ENCODE results near the gene MRPL22.
"Not testable (repeated sequence)": the region's sequence is repeated elsewhere in the genome, so short reads cannot be mapped to it uniquely, and the experiment has no call there.

MRPL22 gene

DNA sequence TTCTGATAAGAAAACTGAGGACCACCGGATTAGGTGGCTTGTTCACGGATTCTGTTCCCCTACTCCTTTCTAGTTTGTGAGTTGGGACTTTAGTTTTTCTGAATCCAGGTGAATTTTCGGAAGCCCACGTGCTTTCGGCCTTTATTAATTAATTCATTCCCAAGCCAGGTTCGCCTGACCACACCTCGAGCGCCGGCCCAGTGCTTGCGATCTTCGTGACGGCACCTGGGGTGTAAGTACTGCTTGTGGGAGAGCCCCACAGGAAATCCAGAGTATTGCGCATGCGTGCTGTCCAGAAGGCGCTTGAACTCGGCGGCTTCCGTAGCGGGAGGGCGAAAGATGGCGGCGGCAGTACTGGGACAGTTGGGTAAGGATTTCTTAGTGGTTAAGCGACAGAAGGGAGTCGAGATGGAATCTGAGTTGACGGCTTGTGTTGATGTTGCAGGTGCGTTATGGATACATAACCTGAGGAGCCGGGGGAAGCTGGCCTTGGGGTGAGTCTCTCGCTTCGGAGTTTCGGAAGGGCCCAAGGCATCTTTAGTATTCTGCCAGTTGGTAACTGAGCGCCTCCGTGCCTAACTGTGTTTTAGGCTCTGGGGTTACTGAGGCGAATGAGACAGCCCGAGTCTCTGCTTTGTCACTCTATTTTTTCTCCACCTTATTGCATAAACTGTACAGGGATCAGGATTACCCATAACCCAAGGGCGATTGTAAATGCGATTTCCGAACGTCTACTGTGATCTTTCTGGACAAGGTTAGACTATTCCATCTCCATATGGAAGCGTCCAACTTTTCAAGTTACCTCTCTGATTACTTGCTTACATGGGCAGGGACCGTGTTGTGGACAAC lies at the start of gene MRPL22:
MRPL22 (plus strand) TSS at position 302 of the 849 bp plus-strand sequence; CDS start at position 340, 38 bp downstream.
- peak; percentile 94 for DNase-seq

DNA sequence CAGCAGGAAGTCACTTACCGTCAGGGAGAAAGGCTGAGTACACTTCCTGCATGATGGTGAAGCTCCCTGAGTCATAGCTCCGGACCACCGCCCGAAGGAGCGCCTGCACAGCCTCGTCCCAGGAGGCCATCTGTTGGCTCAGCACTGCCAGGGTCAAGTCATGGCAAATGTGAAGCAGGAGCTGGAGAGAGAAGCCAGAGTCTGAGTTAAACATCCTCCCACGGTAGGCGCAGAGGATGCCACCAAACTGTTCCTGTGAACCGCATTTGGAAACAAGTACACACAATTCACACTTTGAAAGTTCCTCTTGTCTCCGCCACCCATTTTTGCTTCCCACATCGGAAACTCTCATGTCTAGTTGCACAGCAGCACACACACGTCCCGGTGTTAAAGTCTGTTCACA lies 48.5 kb upstream of the MRPL22 start:
- DNase-seq, result no peak

DNA sequence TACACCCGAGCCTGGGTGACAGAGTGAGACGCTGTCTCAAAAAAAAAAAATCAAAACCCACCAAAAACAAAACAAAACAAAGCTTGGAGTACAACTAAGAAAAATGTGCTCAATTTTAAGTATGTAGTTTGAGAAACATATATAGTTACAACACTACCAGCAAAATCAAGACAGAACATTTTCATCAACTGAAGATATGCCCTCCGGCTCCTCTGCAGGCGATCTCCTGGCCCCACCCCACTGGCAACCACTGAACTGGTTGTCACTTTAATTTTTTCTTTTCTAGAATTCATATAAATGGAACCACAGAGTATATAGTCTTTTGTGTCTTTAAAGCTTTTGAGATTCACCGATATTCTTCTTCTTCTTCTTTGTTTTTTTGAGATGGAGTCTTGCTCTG lies 47.5 kb upstream of the MRPL22 start:
- DNase-seq, result no peak

DNA sequence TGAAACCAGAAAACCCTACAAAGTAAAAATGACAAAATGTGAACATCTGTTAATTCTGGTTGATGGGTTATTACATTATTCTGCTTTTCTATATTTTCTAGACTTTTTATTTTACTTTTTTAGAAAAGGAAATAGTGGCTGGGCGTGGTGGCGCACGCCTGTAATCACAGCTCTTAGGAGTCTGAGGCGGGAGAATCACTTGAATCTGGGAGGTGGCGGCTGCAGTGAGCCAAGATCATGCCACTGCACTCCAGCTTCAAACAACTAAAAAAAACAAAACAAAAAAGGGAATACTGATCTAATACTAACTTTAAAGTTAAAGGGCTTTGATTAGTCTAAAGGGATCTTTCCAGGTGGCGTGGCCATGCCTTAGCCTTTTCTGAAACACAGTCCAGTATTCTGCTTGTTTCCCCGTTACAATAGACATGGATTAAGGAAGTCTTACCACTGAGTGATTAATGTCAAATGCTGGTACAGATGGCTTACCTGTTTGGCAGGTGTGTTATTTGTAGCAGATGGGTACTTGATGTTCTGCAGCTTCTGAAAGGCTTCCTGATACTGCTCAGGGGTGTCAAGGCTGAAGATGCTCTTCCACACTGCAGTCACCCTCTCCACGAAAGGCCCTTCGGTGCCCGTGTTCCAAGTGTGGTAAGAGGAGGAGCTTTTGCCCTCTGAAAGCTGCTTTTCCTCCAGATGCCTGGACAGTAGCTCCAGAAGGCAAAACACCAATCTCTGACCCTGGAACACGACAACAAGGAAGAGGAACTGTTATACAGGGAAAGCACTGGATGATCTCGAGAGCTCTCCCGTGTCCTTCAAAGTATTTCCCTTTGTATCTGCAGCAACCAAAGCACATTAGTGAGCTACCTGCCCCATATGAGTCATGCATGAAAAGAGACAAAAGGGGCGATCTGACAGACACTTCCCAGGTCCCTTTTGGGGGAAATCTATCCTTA lies 45.0 kb upstream of the MRPL22 start:
- no peak for DNase-seq

DNA sequence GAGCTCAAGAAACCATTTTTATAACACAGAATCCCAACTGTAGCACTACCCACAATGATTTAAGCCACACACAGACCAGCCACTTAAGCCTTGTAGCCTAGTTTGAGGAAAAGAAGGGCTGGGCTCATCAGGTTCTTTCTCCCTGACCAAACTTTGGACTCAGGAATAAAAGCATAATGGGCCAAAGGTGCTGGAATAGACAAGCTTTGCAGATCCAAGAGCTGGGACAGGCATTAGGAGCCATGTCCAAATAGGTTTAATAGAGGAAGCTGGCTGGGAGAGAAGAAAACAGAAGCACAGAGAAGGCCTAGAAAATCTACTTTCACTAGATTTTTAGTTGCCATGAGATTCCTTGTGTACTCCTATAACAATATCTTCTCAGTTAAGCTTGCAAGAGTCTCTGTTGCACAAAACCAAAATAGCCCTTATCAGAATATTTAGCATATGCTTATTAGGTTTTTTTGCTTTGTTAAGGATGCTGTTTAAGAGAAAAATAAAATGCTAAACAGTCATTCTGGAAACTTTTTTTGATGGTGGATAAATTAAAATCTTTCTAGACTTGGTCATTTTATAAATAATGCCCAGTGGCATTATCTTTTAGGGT lies 44.2 kb upstream of the MRPL22 start:
- no peak for DNase-seq

DNA sequence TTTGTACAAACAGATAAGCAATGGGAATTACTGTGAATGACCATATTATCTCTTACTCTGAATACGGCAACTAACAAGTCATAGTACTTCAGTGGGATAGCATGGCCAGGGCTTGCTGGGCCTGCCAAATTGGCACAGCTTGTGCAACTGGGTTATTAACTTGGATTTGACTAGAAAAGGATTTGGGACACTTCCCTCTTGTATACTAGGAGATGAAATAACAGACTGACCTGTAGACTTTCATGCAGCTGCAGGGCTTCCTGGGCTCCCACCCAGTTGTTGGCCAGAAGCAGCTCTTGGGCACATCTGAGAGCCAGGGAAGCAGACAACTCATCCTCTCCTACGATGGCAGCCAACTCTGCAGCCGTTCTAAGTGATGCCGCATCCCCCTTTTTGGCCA lies 42.7 kb upstream of the MRPL22 start:
- DNase-seq, result no peak

DNA sequence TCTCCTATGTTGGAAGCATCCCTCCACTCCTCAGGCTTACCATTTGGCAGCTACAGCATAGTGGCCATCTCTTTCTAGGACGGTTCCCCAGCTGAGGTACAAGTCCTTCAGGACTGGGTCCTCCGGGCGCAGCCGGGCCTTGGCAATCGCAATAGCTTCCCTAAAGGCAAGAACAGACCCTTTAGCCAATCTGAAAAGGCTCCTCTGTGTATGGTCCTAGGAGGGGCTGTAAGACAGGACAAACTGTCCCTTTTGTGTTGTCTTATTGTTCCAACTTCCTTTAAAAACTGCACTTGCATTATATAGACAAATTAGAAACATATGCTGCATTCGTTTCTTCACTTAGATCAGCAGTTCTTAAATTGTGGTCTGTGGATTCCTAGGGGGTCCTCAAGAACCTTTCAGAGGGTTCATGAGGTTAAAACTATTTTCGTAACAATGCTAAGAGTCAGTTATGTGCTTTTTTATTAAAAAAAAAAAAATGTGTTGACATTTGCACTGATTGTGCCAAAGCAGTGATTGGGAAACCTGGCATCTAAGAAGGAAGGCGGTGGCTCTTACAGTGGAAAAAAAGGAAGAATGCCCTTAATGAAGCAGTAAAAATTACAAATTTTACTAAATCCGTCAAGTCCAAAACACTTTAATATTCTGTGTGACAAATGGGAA lies 41.6 kb upstream of the MRPL22 start:
- DNase-seq, result no peak

DNA sequence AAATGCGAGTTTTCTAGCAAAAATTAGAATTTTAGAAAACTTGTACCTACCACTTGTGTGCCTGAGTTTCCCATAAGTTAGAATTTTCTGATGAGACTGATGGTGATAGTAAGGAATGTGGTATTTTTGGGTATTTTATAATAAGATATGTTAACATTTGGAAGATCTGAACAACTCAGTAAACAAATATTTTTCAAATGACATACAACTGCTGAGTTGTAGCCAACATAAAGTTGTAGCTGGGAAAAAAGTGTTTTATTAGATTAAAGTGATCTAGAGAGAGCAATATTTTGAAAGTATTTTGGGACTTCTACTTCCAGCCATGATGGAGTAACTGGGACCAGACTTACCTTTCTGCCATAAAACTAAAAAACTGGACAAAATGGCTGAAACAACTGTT lies 40.8 kb upstream of the MRPL22 start:
- DNase-seq, result no peak

DNA sequence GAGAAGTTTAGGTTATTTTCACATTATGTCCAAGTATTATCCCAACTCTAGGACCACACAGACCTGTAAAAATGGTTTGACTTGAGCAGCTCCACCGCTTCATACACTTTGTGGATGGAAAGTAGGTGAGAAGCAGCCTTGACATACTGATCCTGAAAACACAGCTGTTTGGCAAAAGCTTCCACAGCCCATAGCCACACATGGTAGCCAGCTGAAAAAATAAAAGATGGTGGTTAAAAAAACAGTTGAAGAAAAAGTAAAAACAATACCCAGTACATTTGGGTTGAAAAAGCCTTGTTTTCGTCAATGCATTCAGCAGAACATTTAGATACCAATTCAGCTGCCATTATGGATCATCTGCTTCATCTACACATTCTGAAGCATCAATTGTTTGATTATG lies 39.6 kb upstream of the MRPL22 start:
- DNase-seq, result no peak

DNA sequence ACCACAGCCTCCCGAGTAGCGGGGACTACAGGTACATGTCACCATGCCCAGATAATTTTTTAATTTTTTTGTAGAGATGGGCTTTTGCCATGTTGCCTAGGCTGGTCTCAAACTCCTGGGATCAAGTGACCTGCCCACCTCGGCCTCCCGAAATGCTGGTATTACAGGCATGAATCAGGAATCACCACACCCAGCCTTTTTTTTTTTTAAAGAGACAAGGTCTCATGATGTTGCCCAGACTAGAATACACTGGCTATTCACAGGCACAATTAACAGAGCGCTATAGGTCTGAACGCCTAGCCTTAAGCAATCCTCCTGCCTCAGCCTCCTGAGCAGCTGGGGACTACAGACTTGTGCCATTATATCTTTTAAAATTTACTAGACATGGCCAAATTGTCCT lies 39.0 kb upstream of the MRPL22 start:
- DNase-seq, result no peak

DNA sequence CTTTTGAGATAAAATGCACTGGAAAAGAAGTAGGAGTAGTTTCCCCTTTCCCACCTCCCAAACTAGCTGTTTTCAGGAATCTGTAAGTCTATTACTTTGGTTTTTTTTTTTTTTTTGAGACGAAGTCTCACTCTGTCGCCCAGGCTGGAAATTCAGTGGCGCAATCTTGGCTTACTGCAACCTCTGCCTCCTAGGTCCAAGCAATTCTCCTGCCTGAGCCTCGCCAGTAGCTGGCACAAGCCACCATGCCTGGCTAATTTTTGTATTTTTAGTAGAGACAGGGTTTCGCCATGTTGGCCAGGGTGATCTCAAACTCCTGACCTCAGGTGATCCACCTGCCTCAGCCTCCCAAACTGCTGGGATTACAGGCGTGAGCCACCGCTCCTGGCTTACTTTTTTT lies 35.3 kb upstream of the MRPL22 start:
- not testable (repeated sequence) for DNase-seq

DNA sequence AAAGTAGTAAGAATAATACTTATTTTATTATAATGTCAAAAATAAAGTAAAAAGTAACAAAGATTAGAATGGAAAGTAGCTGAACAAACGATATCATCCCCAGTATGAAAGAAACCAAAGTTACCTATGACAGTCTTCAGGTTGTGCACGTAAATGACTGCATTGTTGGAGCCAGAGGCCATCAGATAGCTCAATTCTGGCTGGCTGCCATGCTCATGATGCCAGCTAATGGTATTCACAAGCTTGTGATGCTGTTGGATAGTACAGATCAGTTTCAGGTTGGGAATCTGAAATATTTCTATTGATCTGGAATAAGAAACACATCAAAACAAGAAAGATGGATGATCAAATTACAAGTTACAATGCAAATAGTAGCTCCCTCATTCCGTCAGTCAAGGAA lies 24.0 kb upstream of the MRPL22 start:
- DNase-seq, result no peak

DNA sequence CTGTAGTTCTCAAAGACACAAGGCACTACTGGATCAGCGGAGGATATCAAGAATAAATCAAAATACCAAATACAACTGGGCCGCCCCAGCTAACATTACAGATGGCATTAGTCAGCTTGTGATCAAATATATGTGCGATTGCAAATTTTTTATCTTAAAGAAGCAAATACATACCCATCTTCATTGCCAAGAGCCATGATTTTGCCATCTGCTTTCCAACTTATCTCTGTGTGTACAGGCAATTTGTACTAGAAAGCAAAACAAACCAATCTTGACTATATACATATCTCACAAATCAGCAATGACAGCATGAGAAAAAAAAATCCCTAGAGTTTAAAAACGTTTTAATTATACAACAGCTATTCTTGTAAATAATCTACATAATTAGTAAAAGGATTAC lies 23.1 kb upstream of the MRPL22 start:
- DNase-seq, result no peak

DNA sequence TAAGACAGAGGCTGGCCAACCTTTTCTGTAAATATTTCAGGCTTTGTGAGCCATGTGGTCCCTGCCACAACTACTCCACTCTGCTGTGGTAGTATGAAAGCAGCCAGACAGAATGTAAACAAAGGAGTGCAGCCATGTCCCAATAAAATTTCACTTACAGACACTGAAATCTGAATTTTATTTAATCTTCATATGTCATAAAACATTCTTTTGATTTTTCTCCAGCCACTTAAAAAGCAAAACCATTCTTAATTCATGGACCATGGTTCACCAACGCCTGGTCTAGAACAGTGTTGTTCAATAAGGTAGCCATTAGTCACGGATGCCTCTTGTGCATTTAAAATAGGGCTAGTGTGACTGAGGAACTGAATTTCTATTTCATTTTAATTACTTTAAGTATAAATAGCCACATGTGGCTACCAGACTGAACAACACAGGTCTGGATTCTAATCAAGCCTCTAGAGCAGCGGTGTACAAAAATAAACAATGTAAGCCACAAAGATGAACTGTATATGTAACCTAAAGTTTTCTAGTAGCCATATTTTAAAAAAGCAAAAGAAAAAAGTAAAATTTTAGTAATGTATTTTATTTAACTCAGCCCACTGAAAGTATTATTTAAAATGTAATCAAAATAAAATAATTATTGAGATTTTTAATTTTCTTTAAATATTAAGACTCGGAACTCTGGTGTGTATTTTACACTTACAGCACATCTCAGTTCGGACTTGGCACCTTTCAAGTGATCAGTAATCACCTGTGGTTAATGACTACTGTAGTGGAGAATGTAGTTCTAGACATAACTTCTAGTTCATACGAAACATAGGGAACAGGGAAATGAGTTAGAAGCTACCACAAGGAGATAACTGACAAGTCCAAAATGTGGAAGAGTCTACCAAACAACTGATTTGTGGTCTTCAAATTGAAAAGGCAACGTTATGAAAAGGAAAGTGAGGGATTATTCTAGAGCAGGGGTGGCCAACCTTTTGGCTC lies 17.1 kb upstream of the MRPL22 start:
- DNase-seq, result peak; percentile 5

DNA sequence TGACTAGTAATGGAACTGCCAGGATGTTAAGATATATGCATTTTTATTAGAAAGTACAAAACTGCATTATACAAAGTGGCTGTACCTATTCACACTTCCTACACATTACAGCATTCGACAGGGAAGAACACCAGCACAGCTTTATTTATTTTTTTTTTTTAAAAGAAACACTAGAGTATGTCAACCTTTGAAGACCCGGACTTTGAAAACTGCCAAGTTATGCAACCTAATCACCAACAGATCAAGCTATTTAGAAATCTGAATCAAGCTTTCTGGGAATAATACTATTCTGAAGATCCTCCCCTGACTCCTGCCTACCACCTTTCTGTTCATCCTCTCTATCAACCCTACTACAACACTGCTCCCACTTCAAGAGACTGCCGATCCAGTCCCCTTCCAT lies 7.3 kb upstream of the MRPL22 start:
- DNase-seq, result no peak

DNA sequence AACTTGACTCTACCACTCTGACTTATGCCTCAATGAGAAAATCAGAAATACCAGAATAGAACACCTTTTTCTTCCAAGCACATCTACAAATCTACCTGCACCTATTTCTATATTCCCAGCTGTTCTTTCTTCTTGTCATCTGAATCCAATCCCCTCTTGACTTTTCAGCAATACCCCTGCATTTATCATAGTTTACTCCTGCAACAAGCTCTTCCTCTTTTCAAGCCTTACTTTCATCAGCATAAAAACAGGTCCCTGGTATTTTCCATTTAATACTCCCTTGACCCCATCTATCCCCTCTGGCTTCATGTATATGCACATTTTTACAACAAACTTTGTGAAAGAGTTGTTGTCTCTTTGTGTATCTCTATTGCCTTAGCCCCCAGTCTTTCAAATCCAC lies 6.0 kb upstream of the MRPL22 start:
- DNase-seq, result no peak

DNA sequence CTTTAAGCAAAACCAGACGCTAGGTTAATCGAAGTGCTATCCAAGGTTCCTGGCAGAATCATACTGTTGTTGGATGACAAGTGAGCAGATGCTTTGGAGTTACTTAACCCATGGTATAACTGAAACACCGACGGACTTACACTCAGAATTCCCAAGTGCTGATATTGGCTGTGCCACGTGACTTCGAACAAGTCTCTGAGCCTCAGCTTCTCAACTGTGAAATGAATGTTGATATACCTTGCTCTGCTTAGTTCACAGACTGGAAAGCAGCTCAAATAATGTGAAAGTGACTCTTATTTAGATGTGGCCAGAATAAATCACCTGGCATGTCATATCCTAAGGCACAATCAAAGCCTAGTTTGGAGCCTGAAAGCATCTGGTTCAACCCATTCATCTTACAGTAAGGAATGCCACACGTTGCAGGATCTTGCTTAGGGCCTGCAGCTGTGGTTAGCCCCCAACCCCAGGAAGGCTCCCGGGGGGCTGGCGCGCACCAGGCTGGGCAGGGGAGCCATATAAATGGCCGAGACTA lies 3.6 kb upstream of the MRPL22 start:
- DNase-seq, result no peak

DNA sequence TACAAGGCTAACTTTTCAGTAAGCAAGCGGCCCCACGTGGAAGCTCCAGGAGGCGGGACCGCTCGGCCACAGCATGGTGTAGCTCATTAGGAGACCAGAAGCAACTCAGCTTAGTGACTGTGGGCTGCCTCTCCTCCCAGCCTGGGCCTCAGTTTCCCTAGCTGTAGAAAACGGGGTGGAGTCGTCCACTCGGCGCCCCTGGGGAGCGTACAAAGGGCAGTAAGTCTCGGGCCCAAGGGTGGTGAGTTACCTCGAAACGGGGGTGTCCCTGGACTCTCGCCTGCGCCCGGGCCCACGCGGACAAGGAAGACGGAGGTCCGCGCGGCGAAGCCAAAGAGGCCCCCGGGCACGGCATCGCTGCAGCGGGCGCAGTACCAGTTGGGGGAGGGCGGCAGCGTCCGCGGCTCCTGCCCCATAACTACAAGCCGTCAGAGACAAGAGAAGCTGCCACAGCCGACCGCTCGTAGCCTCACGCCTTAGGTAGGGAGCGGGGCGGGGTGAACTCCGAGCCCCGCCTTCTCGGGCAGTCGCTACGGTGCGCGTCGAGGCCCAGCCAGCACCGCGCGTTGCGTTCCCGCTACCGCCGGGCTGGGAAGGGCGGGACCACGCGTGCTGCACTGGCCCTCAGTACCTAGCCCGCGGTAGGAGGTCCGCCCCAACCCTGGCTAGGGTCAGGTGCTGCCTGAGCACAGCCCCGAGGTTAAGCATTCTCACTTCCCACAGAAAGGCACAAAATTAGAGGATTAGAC lies 3.0 kb upstream of the MRPL22 start, which contains the start of gene GEMIN5:
GEMIN5 (minus strand) TSS at position 494 of the 749 bp plus-strand sequence; CDS start at position 416, 78 bp downstream.
- DNase-seq, result peak; percentile 58

DNA sequence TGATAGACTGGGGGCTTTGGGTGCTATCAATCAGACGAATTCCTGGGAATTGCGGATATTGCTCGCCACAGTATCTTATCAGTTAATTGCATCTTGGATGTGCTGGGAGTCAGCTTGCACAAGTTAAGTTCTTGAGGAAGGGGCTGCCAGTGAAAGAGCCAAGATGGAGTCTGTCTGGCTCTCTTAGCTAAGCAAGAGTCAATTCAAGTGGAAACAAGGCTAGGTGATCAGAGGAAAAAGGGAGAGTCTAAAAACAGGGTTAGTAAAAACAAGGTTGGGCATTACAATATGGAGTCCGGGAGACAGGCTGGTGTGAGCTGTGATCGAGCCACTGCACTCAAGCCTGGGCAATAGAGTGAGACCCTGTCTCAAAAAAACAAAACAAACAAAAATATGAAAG lies 1.5 kb upstream of the MRPL22 start:
- DNase-seq, result not testable (repeated sequence)

DNA sequence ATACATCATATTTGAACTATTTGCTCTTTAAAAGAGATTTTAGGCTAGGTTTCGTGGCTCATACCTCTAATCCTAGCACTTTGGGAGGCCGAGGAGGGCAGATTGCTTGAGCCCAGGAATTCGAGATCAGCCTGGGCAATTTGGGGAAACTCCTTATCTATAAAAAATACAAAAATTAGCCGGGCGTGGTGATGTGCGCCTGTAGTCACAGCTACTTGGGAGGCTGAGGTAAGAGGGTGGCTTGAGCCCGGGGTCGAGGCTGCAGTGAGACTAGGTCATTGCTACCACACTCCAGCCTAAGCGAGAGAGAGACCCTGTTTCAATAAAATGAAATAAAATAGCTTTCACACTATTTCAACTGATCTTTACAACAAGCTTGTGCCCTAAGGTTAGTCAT lies 500 bp upstream of the MRPL22 start:
- DNase-seq, result no peak
